Measurements from ENCODE around the gene FNIP1. TPM values are rescaled to one million over a fixed set of nuclear protein-coding genes. Genes with fewer than 3 reads are reported as not detected.
"Not testable (repeated sequence)": the region's sequence is repeated elsewhere in the genome, so short reads cannot be mapped to it uniquely, and the experiment has no call there.

FNIP1 gene
- total RNA-seq, 1 donor from 2014 or later = 31.0 TPM

- no peak for DNase-seq (ENCODE audit: low read depth in 2 of 2)
Observed at GRCh38 chr5:131685516-131686171, 111.2 kb downstream of the FNIP1 start.

GRCh38 chr5:131684595-131684994, 112.2 kb downstream of the FNIP1 start:
- no peak for DNase-seq (ENCODE audit: low read depth in 2 of 2)

GRCh38 chr5:131684051-131684450, 112.8 kb downstream of the FNIP1 start:
- no peak for DNase-seq (ENCODE audit: low read depth in 2 of 2)

GRCh38 chr5:131682826-131683225, 114.0 kb downstream of the FNIP1 start:
- no peak for DNase-seq (ENCODE audit: low read depth in 2 of 2)

- no peak for DNase-seq (ENCODE audit: low read depth in 2 of 2)
Observed at GRCh38 chr5:131682175-131682574, 114.6 kb downstream of the FNIP1 start.

- DNase-seq (ENCODE audit: low read depth in 2 of 2) = peak in 1 of 2 donors; percentile 10
Observed at GRCh38 chr5:131679911-131680310, 116.9 kb downstream of the FNIP1 start.

- not testable (repeated sequence) for DNase-seq (ENCODE audit: low read depth in 2 of 2)
Observed at GRCh38 chr5:131678273-131678672, 118.5 kb downstream of the FNIP1 start.

- DNase-seq (ENCODE audit: low read depth in 2 of 2) = no peak
Observed at GRCh38 chr5:131677115-131677514, 119.7 kb downstream of the FNIP1 start.

- DNase-seq (ENCODE audit: low read depth in 2 of 2) = no peak
Observed at GRCh38 chr5:131672776-131673175, 124.0 kb downstream of the FNIP1 start.

GRCh38 chr5:131671994-131672655, 124.7 kb downstream of the FNIP1 start:
- DNase-seq (ENCODE audit: low read depth in 2 of 2) = peak; percentile 38 to 43

GRCh38 chr5:131671409-131671808, 125.4 kb downstream of the FNIP1 start:
- no peak for DNase-seq (ENCODE audit: low read depth in 2 of 2)

GRCh38 chr5:131664929-131665328, 131.9 kb downstream of the FNIP1 start:
- DNase-seq (ENCODE audit: low read depth in 2 of 2) = no peak

GRCh38 chr5:131661933-131662332, 134.9 kb downstream of the FNIP1 start:
- no peak for DNase-seq (ENCODE audit: low read depth in 2 of 2)

GRCh38 chr5:131659841-131660240, 137.0 kb downstream of the FNIP1 start:
- DNase-seq (ENCODE audit: low read depth in 2 of 2) = no peak

- DNase-seq (ENCODE audit: low read depth in 2 of 2) = no peak
Observed at GRCh38 chr5:131659290-131659689, 137.5 kb downstream of the FNIP1 start.

GRCh38 chr5:131654776-131655175, 142.0 kb downstream of the FNIP1 start:
- no peak for DNase-seq (ENCODE audit: low read depth in 2 of 2)

GRCh38 chr5:131654309-131654708, 142.5 kb downstream of the FNIP1 start:
- DNase-seq (ENCODE audit: low read depth in 2 of 2) = no peak

GRCh38 chr5:131649161-131649560, 147.7 kb downstream of the FNIP1 start:
- DNase-seq (ENCODE audit: low read depth in 2 of 2) = peak; percentile 16 to 29

- DNase-seq (ENCODE audit: low read depth in 2 of 2) = no peak
Observed at GRCh38 chr5:131647048-131647769, 149.6 kb downstream of the FNIP1 start.

- DNase-seq (ENCODE audit: low read depth in 2 of 2) = no peak
Observed at GRCh38 chr5:131644822-131645221, 152.0 kb downstream of the FNIP1 start.

- no peak for DNase-seq (ENCODE audit: low read depth in 2 of 2)
Observed at GRCh38 chr5:131644370-131644769, 152.4 kb downstream of the FNIP1 start.

- DNase-seq (ENCODE audit: low read depth in 2 of 2) = no peak
Observed at GRCh38 chr5:131641494-131641893, 155.3 kb downstream of the FNIP1 start.
